GM06990 (cell line): ENCODE data around the gene SREBF1.
A peak's percentile ranks its signal among the peaks of the same experiment; 100 is the strongest.
"Not testable (repeated sequence)": the region's sequence is repeated elsewhere in the genome, so short reads cannot be mapped to it uniquely, and the experiment has no call there.

Experiments
- DNase-seq: peaks from one replicate; pipeline ENCODE4 v3.0.0-alpha.2; 2011; ENCODE audit not compliant: insufficient read length; ENCODE audit errors: extremely low read depth
- H3K27me3 ChIP-seq: replicated peaks from 2 replicates; pipeline ENCODE4 v1.6.0; 2011; ENCODE audit warnings: low read length; ENCODE audit not compliant: control insufficient read depth, insufficient read depth
- H3K36me3 ChIP-seq: 2 replicates; pipeline ENCODE4 v1.5.1; 2011; ENCODE audit warnings: low read length; ENCODE audit not compliant: control insufficient read depth, insufficient read depth
- H3K4me3 ChIP-seq: replicated peaks from 2 replicates; pipeline ENCODE4 v1.5.1; 2011; ENCODE audit warnings: low read depth, mild to moderate bottlenecking, control low read depth, low read length
- CTCF ChIP-seq: IDR thresholded peaks from 2 replicates; pipeline ENCODE4 v1.5.1; 2011; ENCODE audit warnings: low read length, control low read depth, mild to moderate bottlenecking, inconsistent platforms; ENCODE audit not compliant: insufficient read depth, poor library complexity, severe bottlenecking

The SREBF1 gene

DNA sequence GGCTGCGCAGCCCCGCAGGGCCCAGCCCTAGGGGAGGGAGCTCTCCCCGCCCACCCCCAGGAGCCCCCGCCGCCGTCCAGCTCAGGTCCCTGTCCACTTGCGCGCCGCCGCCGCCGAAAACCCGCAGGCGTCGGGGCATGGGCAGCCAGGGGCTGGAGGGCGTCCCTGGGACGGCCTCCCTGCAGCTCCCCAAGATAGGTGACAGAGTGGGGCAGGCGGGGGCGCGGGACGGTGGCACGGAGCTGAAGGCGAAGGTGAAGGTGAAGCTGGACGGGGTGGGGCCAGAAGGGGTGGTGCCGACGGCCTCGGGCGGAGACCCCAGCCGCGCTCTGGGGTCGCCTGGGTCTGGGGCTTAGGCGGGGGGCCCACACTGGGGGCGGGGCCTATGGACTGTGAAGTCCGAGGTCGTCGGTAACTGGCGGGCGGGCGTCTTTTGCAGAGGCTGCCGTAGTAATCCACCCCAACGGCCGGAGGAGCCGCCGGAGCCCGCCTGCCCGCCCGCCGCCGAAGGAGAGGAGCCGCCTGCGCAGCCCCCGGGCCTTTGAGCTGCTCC lies 27.2 kb downstream of the SREBF1 start:
- DNase-seq = no peak
- no peak overlapping the region for H3K4me3 ChIP-seq
- no peak for TF ChIP-seq CTCF
- H3K36me3 ChIP-seq = peaks cover 11% of the 10 kb centered on the region
- H3K27me3 ChIP-seq = no peaks in the 10 kb centered on the region

DNA sequence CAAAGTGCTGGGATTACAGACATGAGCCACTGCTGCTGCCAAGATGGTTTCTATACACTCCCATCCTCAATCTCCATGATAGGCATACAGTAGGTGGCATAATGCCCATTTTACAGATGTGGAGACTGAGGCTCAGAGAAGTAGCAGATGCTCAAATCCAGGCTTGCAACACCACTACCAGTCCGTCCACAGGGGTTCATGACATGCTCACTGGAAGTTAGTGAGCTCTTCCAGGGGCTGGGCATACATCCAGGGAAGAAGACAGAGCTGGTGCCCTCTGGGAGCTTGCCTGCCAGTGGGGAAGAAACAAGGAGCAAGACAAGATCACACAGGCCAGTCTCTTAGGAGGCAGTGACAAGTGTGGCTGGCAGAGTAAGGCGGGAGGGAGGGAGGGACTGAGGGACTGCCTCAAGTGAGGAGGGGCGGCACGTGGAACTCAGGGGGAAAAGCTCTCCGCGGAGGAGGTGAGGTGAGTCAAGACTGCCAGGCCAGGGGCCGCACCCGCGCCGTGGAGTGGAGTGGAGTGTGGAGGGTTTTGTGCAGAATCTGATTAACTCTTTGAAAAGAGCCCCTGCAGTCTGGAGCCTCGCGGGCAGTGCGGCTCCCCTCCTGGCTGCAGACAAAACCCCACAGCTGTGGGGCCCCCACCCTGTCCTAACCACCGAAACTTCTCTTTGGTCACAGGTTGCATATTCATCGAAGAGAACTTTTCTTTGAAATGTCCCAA lies 27.9 kb downstream of the SREBF1 start:
- Histone ChIP-seq H3K27me3 (no peaks in the 10 kb centered on the region), H3K36me3 (peaks cover 11% of the 10 kb centered on the region), H3K4me3 (no peak overlapping the region)
- peak; percentile 70 for DNase-seq
- no peak for TF ChIP-seq CTCF

DNA sequence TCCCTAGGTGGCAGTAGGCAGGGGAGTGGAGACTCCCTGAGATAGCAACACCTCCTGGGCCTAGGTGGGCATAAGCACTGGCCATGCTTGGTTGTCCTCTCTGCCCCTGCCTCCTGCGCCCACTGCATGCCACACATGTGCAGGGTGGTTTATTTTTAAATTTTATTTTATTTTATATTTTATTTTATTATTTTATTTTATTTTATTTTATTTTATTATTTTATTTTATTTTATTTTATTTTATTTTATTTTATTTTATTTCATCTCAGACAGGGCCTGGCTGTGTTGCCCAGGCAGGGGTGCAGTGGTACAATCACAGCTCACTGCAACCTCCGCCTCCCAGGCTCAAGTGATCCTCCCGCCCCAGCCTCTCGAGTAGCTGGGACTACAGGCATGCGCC lies 28.6 kb downstream of the SREBF1 start:
- DNase-seq, H3K4me3 ChIP-seq, H3K27me3 ChIP-seq: not testable (repeated sequence)
- H3K36me3 ChIP-seq = peaks cover 14% of the 10 kb centered on the region

DNA sequence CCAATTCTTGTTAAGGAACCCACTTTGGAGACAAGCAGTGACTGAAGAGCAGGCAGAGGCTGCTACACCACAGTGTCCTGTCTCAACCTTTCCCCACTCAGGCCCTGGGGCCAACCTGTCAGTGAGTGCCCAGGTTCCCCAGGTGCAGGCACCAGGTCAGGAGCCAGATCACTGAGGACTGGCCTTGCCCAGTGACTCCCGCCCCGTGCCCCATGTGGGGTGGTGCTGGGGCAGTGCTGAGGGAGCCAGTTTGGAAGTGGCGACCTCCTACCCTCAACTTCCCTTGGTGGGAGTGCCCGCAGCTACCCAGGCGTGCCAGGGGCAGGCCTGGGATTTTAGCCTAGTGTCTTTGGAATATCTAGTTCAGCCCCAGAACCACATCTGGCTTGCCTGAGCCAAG lies 29.3 kb downstream of the SREBF1 start:
- Histone ChIP-seq H3K27me3 (no peaks in the 10 kb centered on the region), H3K36me3 (peaks cover 12% of the 10 kb centered on the region), H3K4me3 (no peak overlapping the region)
- TF ChIP-seq CTCF = no peak
- DNase-seq = no peak

DNA sequence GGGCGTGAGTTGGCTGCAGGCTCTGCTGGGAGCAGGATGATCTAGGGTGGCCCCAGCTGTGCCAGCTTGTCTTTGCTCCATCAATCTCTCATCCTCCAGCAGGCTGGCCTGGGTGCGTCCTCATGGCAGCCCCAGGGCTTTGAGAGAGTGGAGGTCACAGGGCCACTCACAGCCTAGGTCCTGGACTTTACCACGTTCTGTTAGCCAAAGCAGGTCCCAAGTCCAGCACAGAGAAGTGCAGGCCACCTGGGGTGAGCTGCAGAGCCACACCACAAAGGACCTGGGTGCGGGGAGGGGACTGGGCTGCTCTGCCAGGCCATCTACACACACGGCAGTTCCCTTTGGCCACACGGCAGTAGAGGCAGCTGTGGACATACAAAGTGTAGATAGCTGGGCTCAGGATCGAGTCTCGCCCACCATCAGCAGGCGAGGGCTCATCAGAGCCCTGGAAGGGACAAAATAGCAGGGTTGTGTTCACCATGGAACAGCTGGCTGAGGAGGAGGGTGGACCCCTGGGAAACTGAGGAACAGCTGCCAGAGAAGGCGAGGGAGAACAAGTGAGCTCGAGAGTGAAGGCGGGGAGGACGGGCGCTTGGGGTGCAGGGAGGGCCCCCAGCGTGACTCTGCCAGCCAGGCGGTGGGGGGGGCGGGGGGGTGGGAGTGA lies 30.0 kb downstream of the SREBF1 start:
- DNase-seq = no peak
- TF ChIP-seq CTCF = no peak
- Histone ChIP-seq H3K27me3 (no peaks in the 10 kb centered on the region), H3K36me3 (peaks cover 12% of the 10 kb centered on the region), H3K4me3 (no peak overlapping the region)

- no peak for TF ChIP-seq CTCF
- DNase-seq = no peak
- no peak overlapping the region for H3K4me3 ChIP-seq
- no peaks in the 10 kb centered on the region for H3K27me3 ChIP-seq
- peaks cover 12% of the 10 kb centered on the region for H3K36me3 ChIP-seq
Observed at GRCh38 chr17:17806035-17806434, 30.8 kb downstream of the SREBF1 start.
